Astrocyte (in vitro differentiated cells and primary cell): ENCODE data around the gene RIIAD1. TPM values are rescaled to one million over a fixed set of nuclear protein-coding genes. Genes with fewer than 3 reads are reported as not detected.

Source experiments
- DNase-seq: peaks from one replicate; pipeline ENCODE4 v3.0.0-alpha.2; 2010; ENCODE audit warnings: low read depth
- FAIRE-seq: peaks from 2 replicates; lab custom pipeline; 2011; peaks lifted over from hg19 to GRCh38; lab: Jason Lieb, UNC
- H2AFZ ChIP-seq: 2 replicates; pipeline ENCODE4 v1.6.0; 2012; ENCODE audit warnings: low read depth, low read length, inconsistent platforms
- H3K27ac ChIP-seq: 2 replicates; pipeline ENCODE4 v1.5.1; 2011; ENCODE audit warnings: low read depth, low read length, inconsistent platforms
- H3K27me3 ChIP-seq: 2 replicates; pipeline ENCODE4 v1.6.0; 2011; ENCODE audit warnings: low read length, inconsistent platforms; ENCODE audit not compliant: insufficient read depth
- H3K36me3 ChIP-seq: 2 replicates; pipeline ENCODE4 v1.5.1; 2011; ENCODE audit warnings: low read length, inconsistent platforms; ENCODE audit not compliant: insufficient read depth
- H3K4me1 ChIP-seq: 2 replicates; pipeline ENCODE4 v1.5.1; 2011; ENCODE audit warnings: low read length, inconsistent platforms; ENCODE audit not compliant: insufficient read depth
- H3K4me2 ChIP-seq: 2 replicates; pipeline ENCODE4 v1.6.0; 2012; ENCODE audit warnings: low read length, inconsistent platforms
- H3K4me3 ChIP-seq: 2 replicates; pipeline ENCODE4 v1.5.1; 2011; ENCODE audit warnings: low read depth, mild to moderate bottlenecking, low read length, inconsistent platforms; ENCODE audit not compliant: insufficient read depth
- H3K79me2 ChIP-seq: 2 replicates; pipeline ENCODE4 v1.6.0; 2012; ENCODE audit warnings: mild to moderate bottlenecking, low read length, inconsistent platforms; ENCODE audit not compliant: insufficient read depth
- H3K9ac ChIP-seq: 2 replicates; pipeline ENCODE4 v1.6.0; 2012; ENCODE audit warnings: mild to moderate bottlenecking, low read length, inconsistent platforms
- H3K9me3 ChIP-seq: 2 replicates; pipeline ENCODE4 v1.5.1; 2012; ENCODE audit warnings: low read depth, mild to moderate bottlenecking, low read length, inconsistent platforms; ENCODE audit not compliant: insufficient read depth
- H4K20me1 ChIP-seq: 2 replicates; pipeline ENCODE4 v1.6.0; 2012; ENCODE audit warnings: low read length, inconsistent platforms; ENCODE audit not compliant: insufficient read depth
- H3K27ac Mint-ChIP-seq: one replicate; pipeline ENCODE4 v1.8.0; 2021; ENCODE audit warnings: mild to moderate bottlenecking, mixed read lengths; ENCODE audit not compliant: unreplicated experiment
- H3K27me3 Mint-ChIP-seq: one replicate; pipeline ENCODE4 v1.8.0; 2021; ENCODE audit warnings: low read depth, mixed read lengths; ENCODE audit not compliant: unreplicated experiment
- H3K36me3 Mint-ChIP-seq: one replicate; pipeline ENCODE4 v1.8.0; 2021; ENCODE audit warnings: low read depth, mixed read lengths; ENCODE audit not compliant: unreplicated experiment
- H3K4me1 Mint-ChIP-seq: one replicate; pipeline ENCODE4 v1.8.0; 2021; ENCODE audit warnings: low read depth, mixed read lengths; ENCODE audit not compliant: unreplicated experiment
- H3K4me3 Mint-ChIP-seq: one replicate; pipeline ENCODE4 v1.8.0; 2021; ENCODE audit warnings: mild to moderate bottlenecking, moderate library complexity, mixed read lengths; ENCODE audit not compliant: unreplicated experiment
- H3K9me3 Mint-ChIP-seq: one replicate; pipeline ENCODE4 v1.8.0; 2021; ENCODE audit warnings: mild to moderate bottlenecking, mixed read lengths; ENCODE audit not compliant: unreplicated experiment
- EZH2 ChIP-seq: IDR thresholded peaks from 2 replicates; pipeline ENCODE4 v1.6.1; 2012; ENCODE audit warnings: mild to moderate bottlenecking, low read length, inconsistent platforms; ENCODE audit not compliant: insufficient read depth
- total RNA-seq: library from RNA; stranded (reverse); gene quantifications from 2 replicates; pipeline ENCODE4 v1.2.1, GENCODE V29; 2021
- TF ChIP-seq, protein P1 (sequence below): IDR thresholded peaks from 2 replicates; pipeline ENCODE4 v1.5.1; 2011; ENCODE audit warnings: low read depth, mild to moderate bottlenecking, inconsistent platforms, low read length, moderate library complexity; ENCODE audit not compliant: insufficient read depth

RIIAD1 gene
- total RNA-seq, 1 donor from 2014 or later = not detected

DNA sequence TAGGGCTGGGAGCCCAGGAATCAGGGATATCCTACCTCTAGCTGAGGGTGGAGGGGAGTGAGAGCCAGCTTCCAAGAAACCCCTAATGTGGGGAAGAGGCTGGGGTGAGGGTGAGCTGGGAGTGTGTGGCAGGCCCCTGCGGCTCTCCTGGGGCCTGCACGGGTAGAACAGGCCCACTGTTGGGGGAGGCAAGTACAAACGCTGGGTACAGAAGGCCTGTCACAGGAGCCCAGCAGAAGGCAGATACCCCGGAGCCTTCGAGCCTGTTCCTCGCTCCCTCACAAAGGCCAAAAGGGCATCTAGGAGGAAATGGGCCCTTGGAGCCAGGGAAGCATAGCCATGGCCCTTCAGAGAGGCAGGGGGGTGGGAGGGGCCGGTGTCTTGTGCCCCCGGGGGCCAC is 18.4 kb upstream of the RIIAD1 start:
- Histone ChIP-seq H3K27me3 (no peaks in the 10 kb centered on the region), H3K79me2 (no peaks in the 10 kb centered on the region), H3K9ac (no peak overlapping the region), H3K27ac (no peak overlapping the region), H2AFZ (no peak overlapping the region), H3K4me2 (no peak overlapping the region), H3K4me1 (no peaks in the 10 kb centered on the region), H3K4me3 (no peak overlapping the region), H3K9me3 (no peaks in the 10 kb centered on the region), H3K36me3 (peaks cover 7% of the 10 kb centered on the region), H4K20me1 (no peaks in the 10 kb centered on the region)
- H3K27ac Mint-ChIP-seq = no peak overlapping the region
- no peak for FAIRE-seq
- no peak for DNase-seq
- H3K4me3 Mint-ChIP-seq = no peak overlapping the region
- H3K36me3 Mint-ChIP-seq = peaks cover 18% of the 10 kb centered on the region
- no peaks in the 10 kb centered on the region for H3K9me3 Mint-ChIP-seq
- H3K4me1 Mint-ChIP-seq = peaks cover 11% of the 10 kb centered on the region
- TF ChIP-seq, protein P1, sequence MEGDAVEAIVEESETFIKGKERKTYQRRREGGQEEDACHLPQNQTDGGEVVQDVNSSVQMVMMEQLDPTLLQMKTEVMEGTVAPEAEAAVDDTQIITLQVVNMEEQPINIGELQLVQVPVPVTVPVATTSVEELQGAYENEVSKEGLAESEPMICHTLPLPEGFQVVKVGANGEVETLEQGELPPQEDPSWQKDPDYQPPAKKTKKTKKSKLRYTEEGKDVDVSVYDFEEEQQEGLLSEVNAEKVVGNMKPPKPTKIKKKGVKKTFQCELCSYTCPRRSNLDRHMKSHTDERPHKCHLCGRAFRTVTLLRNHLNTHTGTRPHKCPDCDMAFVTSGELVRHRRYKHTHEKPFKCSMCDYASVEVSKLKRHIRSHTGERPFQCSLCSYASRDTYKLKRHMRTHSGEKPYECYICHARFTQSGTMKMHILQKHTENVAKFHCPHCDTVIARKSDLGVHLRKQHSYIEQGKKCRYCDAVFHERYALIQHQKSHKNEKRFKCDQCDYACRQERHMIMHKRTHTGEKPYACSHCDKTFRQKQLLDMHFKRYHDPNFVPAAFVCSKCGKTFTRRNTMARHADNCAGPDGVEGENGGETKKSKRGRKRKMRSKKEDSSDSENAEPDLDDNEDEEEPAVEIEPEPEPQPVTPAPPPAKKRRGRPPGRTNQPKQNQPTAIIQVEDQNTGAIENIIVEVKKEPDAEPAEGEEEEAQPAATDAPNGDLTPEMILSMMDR = no peak
- no peak for TF ChIP-seq EZH2
- no peaks in the 10 kb centered on the region for H3K27me3 Mint-ChIP-seq

DNA sequence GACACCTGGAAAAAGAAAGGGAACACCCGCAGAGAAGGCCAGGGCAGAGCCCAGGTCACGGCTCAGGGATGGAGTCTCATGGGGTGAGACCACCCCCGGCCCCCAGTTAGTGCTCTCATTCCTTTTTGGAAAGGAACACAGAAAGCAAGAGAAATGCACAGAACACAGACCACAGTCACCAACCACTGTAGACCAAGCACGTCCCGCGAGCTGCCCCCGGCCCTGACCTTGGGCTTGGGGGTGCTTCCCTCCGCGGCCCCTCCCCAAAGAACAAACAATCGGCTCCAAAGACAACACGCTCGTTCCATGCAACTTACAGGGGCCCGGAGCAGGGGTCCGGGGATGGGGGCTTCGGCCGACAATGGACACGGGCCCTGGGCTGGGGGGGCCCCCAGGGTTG is 17.5 kb upstream of the RIIAD1 start:
- Histone ChIP-seq H4K20me1 (no peaks in the 10 kb centered on the region), H3K9me3 (no peaks in the 10 kb centered on the region), H3K4me2 (no peak overlapping the region), H3K4me1 (no peaks in the 10 kb centered on the region), H3K36me3 (peaks cover 7% of the 10 kb centered on the region), H3K9ac (no peak overlapping the region), H3K27ac (no peak overlapping the region), H3K4me3 (no peak overlapping the region), H2AFZ (no peak overlapping the region), H3K79me2 (no peaks in the 10 kb centered on the region), H3K27me3 (no peaks in the 10 kb centered on the region)
- Mint-ChIP-seq H3K36me3 (peaks cover 18% of the 10 kb centered on the region), H3K4me1 (peaks cover 17% of the 10 kb centered on the region), H3K27ac (peak overlapping the region; percentile 18), H3K9me3 (no peaks in the 10 kb centered on the region), H3K4me3 (no peak overlapping the region), H3K27me3 (no peaks in the 10 kb centered on the region)
- FAIRE-seq (no peak), DNase-seq (no peak)
- TF ChIP-seq, protein P1 = no peak
- no peak for TF ChIP-seq EZH2

GRCh38 chr1:151704246-151704645 is 17.1 kb upstream of the RIIAD1 start:
- Mint-ChIP-seq H3K4me3 (no peak overlapping the region), H3K27me3 (no peaks in the 10 kb centered on the region), H3K4me1 (peaks cover 14% of the 10 kb centered on the region), H3K9me3 (no peaks in the 10 kb centered on the region), H3K27ac (no peak overlapping the region), H3K36me3 (peaks cover 18% of the 10 kb centered on the region)
- peaks cover 4% of the 10 kb centered on the region for H3K36me3 ChIP-seq
- DNase-seq (no peak), FAIRE-seq (no peak)
- H3K27me3 ChIP-seq = no peaks in the 10 kb centered on the region
- H3K79me2 ChIP-seq = no peaks in the 10 kb centered on the region
- no peak overlapping the region for H3K9ac ChIP-seq
- no peak overlapping the region for H3K4me3 ChIP-seq
- no peak overlapping the region for H2AFZ ChIP-seq
- H3K27ac ChIP-seq = no peak overlapping the region
- no peaks in the 10 kb centered on the region for H3K4me1 ChIP-seq
- H3K4me2 ChIP-seq = no peak overlapping the region
- no peaks in the 10 kb centered on the region for H4K20me1 ChIP-seq
- no peaks in the 10 kb centered on the region for H3K9me3 ChIP-seq
- TF ChIP-seq, protein P1 = no peak
- TF ChIP-seq EZH2 = no peak
